Endothelial cell of umbilical vein (primary cell): ENCODE data around the gene GPR4. TPM values are rescaled to one million over a fixed set of nuclear protein-coding genes. Genes with fewer than 3 reads are reported as not detected.

Experiments used
- BruUV-seq: library from RNA; stranded (reverse); fragments of 400-500 nt; replicated peaks from 2 replicates; lab custom pipeline; 2021; lab: Mats Ljungman, UMichigan
- CTCF ChIA-PET: fragments of 300-600, 350-600 bp; sonication (Branson Sonifier 250); formaldehyde crosslinking; loops from one replicate; lab custom pipeline; 2021; ENCODE audit warnings: antibody characterized with exemption, inconsistent platforms; lab: Charles Lee
- POLR2A ChIA-PET: fragments of 300-600, 350-600 bp; sonication (Branson Sonifier 250); formaldehyde crosslinking; loops from one replicate; lab custom pipeline; 2021; ENCODE audit warnings: antibody characterized with exemption, inconsistent platforms; lab: Charles Lee
- DNase-seq: peaks from one replicate; pipeline ENCODE4 v3.0.0-alpha.2; 2011; ENCODE audit warnings: low read depth, low spot score
- FAIRE-seq: peaks from 2 replicates; lab custom pipeline; 2011; peaks lifted over from hg19 to GRCh38; lab: Jason Lieb, UNC
- H2AFZ ChIP-seq: 2 replicates; pipeline ENCODE4 v1.6.0; 2012; ENCODE audit warnings: low read depth, low read length, control low read depth, inconsistent platforms
- H3K27ac ChIP-seq: 2 replicates; pipeline ENCODE4 v1.5.1; 2011; ENCODE audit warnings: low read depth, mild to moderate bottlenecking, control low read depth, low read length, moderate library complexity; ENCODE audit not compliant: insufficient read depth
- H3K27me3 ChIP-seq, 2 experiments: 2 replicates each; pipeline versions ENCODE4 v1.6.0 to v1.6.1; 2011; ENCODE audit warnings: low read length in 2 of 2, mixed read lengths in 1 of 2; ENCODE audit not compliant: control insufficient read depth in 2 of 2, insufficient read depth in 2 of 2
- H3K36me3 ChIP-seq, 2 experiments: 2 replicates in 1 of 2; 3 replicates in 1 of 2; pipeline ENCODE4 v1.5.1; 2011; ENCODE audit warnings: low read length in 2 of 2, mild to moderate bottlenecking in 1 of 2, moderate library complexity in 1 of 2; ENCODE audit not compliant: control insufficient read depth in 2 of 2, insufficient read depth in 2 of 2; ENCODE audit errors: extremely low read depth in 1 of 2
- H3K4me1 ChIP-seq: 3 replicates; pipeline ENCODE4 v1.5.1; 2011; ENCODE audit warnings: mild to moderate bottlenecking, low read length; ENCODE audit not compliant: control insufficient read depth, insufficient read depth; ENCODE audit errors: extremely low read depth
- H3K4me2 ChIP-seq: 2 replicates; pipeline ENCODE4 v1.6.1; 2011; ENCODE audit warnings: low read length, control low read depth, mixed read lengths; ENCODE audit not compliant: insufficient read depth
- H3K4me3 ChIP-seq, 3 experiments: fragments of 200-600 bp in 1 of 3; sonication (generic), shearing (Covaris generic) in 1 of 3; replicated peaks in 1 of 3; 2 replicates each; pipeline ENCODE4 v1.5.1; 2011 to 2016; ENCODE audit warnings: control low read depth in 3 of 3, low read length in 3 of 3, mild to moderate bottlenecking in 2 of 3, inconsistent platforms in 1 of 3, low read depth in 1 of 3, moderate library complexity in 1 of 3; ENCODE audit not compliant: insufficient read depth in 1 of 3
- H3K79me2 ChIP-seq: 2 replicates; pipeline ENCODE4 v1.6.0; 2012; ENCODE audit warnings: low read length, inconsistent platforms; ENCODE audit not compliant: control insufficient read depth, insufficient read depth
- H3K9ac ChIP-seq: replicated peaks from 2 replicates; pipeline ENCODE3; 2011; ENCODE audit warnings: low read length, control low read depth; ENCODE audit not compliant: insufficient read depth; ENCODE audit errors: extremely low read depth
- H3K9me1 ChIP-seq: replicated peaks from 3 replicates; pipeline ENCODE4 v1.6.0; 2011; ENCODE audit warnings: mild to moderate bottlenecking, low read length; ENCODE audit not compliant: control insufficient read depth, insufficient read depth; ENCODE audit errors: extremely low read depth
- H3K9me3 ChIP-seq: replicated peaks from 2 replicates; pipeline ENCODE4 v1.5.1; 2012; ENCODE audit warnings: low read length, inconsistent platforms; ENCODE audit not compliant: control insufficient read depth, insufficient read depth
- H4K20me1 ChIP-seq: replicated peaks from 2 replicates; pipeline ENCODE3; 2011; ENCODE audit warnings: mild to moderate bottlenecking, low read length; ENCODE audit not compliant: control insufficient read depth, insufficient read depth; ENCODE audit errors: extremely low read depth
- EZH2 ChIP-seq: IDR thresholded peaks from 2 replicates; pipeline ENCODE4 v1.6.1; 2012; ENCODE audit warnings: borderline replicate concordance, low read depth, mild to moderate bottlenecking, moderate library complexity, low read length, inconsistent platforms; ENCODE audit not compliant: severe bottlenecking
- FOS ChIP-seq: IDR thresholded peaks from 2 replicates; pipeline ENCODE4 v1.6.1; 2011; ENCODE audit warnings: mild to moderate bottlenecking, low read length, moderate library complexity, borderline replicate concordance; ENCODE audit not compliant: insufficient read depth
- GATA2 ChIP-seq: IDR thresholded peaks from 2 replicates; pipeline ENCODE4 v1.7.0; 2011; ENCODE audit warnings: low read depth, mild to moderate bottlenecking, moderate library complexity, mixed read lengths, low read length; ENCODE audit not compliant: insufficient read length, insufficient read depth
- JUN ChIP-seq: IDR thresholded peaks from 2 replicates; pipeline ENCODE4 v1.6.1; 2011; ENCODE audit warnings: borderline replicate concordance, low read depth; ENCODE audit not compliant: insufficient read length, insufficient read depth
- MAX ChIP-seq: IDR thresholded peaks from 2 replicates; pipeline ENCODE4 v1.6.1; 2011; ENCODE audit not compliant: insufficient read depth, insufficient read length
- MYC ChIP-seq: IDR thresholded peaks from one replicate; pipeline ENCODE4 v1.6.1; 2011; ENCODE audit warnings: mild to moderate bottlenecking, low read depth, low read length
- POLR2A ChIP-seq: IDR thresholded peaks from 2 replicates; pipeline ENCODE4 v1.6.1; 2012; ENCODE audit warnings: low read depth, mild to moderate bottlenecking, control low read depth, low read length
- POLR2AphosphoS5 ChIP-seq: IDR thresholded peaks from 2 replicates; pipeline ENCODE4 v1.6.1; 2012; ENCODE audit warnings: low read depth, mild to moderate bottlenecking, control low read depth, low read length, moderate library complexity; ENCODE audit not compliant: insufficient read depth
- dilution Hi-C: fragments of 300-500 bp; cut with MboI; formaldehyde crosslinking; loops from one replicate; pipeline ENCODE4 v1.15.0; 2019; ENCODE audit warnings: low sequenced_read_pairs; ENCODE audit not compliant: extremely low pct_ligation_motif_present
- intact Hi-C: fragments of 100-400 bp; cut with micrococcal nuclease; formaldehyde crosslinking; loops from one replicate; pipeline ENCODE4 v1.10.0; 2022
- polyA plus RNA-seq, 4 experiments: library from polyadenylated mRNA; depleted of rRNA in 3 of 4; stranded (reverse) in 3 of 4; unstranded in 1 of 4; fragments of >200 nt; gene quantifications; 2 replicates each; pipeline versions ENCODE4 v1.2.1 to v1.2.3, GENCODE V29; 2011 to 2012; ENCODE audit warnings: missing spikeins in 1 of 4
- total RNA-seq: library from RNA; stranded (reverse); gene quantifications from 2 replicates; pipeline ENCODE4 v1.2.3, GENCODE V29; 2021
- TF ChIP-seq, protein P1 (sequence below), 2 donors: IDR thresholded peaks; 1 replicate in 1 of 2; 2 replicates in 1 of 2; pipeline ENCODE4 v1.5.1; 2011; ENCODE audit warnings: low read length in 2 of 2, mild to moderate bottlenecking in 2 of 2, moderate library complexity in 2 of 2, control low read depth in 1 of 2, inconsistent platforms in 1 of 2, low read depth in 1 of 2; ENCODE audit not compliant: insufficient read depth in 1 of 2; ENCODE audit errors: extremely low read depth in 1 of 2

GPR4 gene
- total and polyA plus RNA-seq, 2 donors (not counting 3 experiments of a cell fraction or from before 2014, with no cell fraction given): 17.9 to 26.7 TPM

DNA sequence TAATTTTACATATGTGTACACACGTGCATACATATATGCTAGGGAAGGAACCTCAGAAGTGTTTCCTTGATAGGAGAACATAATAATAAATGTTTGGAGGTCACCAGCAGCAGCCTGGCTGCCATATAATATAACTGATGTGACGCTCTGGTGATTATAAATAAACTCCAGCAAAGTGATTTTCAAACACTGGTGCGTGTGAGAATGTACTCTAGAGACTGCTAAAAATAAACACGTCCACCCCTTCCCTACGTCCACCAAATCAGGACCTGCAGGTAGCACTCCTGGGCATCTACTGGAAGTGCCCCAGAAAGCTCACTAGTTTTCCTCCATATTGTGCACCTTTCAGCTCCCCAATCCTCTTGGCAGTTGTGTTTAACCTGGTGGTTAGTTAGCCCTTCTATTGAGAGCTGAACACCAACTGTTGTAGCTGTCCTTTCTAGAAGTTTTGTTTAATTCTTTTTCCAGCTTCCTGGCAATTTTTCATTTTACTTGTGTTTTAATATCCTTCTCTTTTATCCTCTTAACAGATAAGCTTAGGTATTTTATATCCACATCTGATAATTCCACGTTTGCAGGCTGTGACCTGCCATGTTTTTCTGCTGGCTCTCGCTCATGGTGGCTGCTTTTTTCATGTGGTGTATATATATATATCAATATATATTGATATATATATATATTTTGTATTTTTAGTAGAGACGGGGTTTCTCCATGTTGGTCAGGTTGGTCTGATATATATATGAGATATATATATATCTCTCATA is 30.4 kb downstream of the GPR4 start:
- no peaks in the 10 kb centered on the region for H3K27me3 ChIP-seq
- FAIRE-seq (no peak), DNase-seq (no peak)
- POLR2A ChIA-PET: no interaction called here
- H3K27ac ChIP-seq: no peak overlapping the region
- BruUV-seq: no TSS peak
- H3K4me1 ChIP-seq: peaks cover 10% of the 10 kb centered on the region
- intact Hi-C loops: no loop called here
- H3K9me3 ChIP-seq: no peaks in the 10 kb centered on the region
- H4K20me1 ChIP-seq: no peaks in the 10 kb centered on the region
- CTCF ChIA-PET: interaction anchor here (1.0 to 1.2 kb wide), 3 partner anchors 13 to 86 kb away, joined by 3 to 5 read pairs (median 4); no protein-coding TSS in a partner anchor
- H3K9me1 ChIP-seq: no peaks in the 10 kb centered on the region
- TF ChIP-seq POLR2AphosphoS5 (no peak), EZH2 (no peak), GATA2 (no peak), MAX (no peak), POLR2A (no peak), MYC (no peak), FOS (no peak), JUN (no peak)
- TF ChIP-seq, protein P1, sequence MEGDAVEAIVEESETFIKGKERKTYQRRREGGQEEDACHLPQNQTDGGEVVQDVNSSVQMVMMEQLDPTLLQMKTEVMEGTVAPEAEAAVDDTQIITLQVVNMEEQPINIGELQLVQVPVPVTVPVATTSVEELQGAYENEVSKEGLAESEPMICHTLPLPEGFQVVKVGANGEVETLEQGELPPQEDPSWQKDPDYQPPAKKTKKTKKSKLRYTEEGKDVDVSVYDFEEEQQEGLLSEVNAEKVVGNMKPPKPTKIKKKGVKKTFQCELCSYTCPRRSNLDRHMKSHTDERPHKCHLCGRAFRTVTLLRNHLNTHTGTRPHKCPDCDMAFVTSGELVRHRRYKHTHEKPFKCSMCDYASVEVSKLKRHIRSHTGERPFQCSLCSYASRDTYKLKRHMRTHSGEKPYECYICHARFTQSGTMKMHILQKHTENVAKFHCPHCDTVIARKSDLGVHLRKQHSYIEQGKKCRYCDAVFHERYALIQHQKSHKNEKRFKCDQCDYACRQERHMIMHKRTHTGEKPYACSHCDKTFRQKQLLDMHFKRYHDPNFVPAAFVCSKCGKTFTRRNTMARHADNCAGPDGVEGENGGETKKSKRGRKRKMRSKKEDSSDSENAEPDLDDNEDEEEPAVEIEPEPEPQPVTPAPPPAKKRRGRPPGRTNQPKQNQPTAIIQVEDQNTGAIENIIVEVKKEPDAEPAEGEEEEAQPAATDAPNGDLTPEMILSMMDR (IDR thresholded peaks at IDR 0.05; ENCODE audit: extremely low read depth in 1 of 2, insufficient read depth in 1 of 2, low read depth in 1 of 2, low read length in 2 of 2): no peak
- no peak overlapping the region for H2AFZ ChIP-seq
- H3K36me3 ChIP-seq: no peaks in the 10 kb centered on the region
- H3K9ac ChIP-seq: no peak overlapping the region
- dilution Hi-C loops: no loop called here
- no peak overlapping the region for H3K4me2 ChIP-seq
- H3K79me2 ChIP-seq: peaks cover 2% of the 10 kb centered on the region
- no peak overlapping the region for H3K4me3 ChIP-seq
